Body of pancreas (tissue), 4 donors: ENCODE measurements around the gene MYO15B. TPM values are rescaled to one million over a fixed set of nuclear protein-coding genes. Genes with fewer than 3 reads are reported as not detected.

Experiments
- ATAC-seq: fragments of 150-250 bp; one replicate; pipeline ENCODE4 v1.9.1; 2016
- DNase-seq, 4 donors: peaks; one replicate each; pipeline ENCODE4 v3.0.0-alpha.2; 2019
- H3K27ac ChIP-seq, 4 donors: fragments of 200-600 bp; sonication (generic); 1 replicate in 3 of 4; 2 replicates in 1 of 4; pipeline versions ENCODE4 v1.5.1 to v1.6.1; 2016 to 2019; ENCODE audit warnings: mild to moderate bottlenecking in 1 of 4, mixed read lengths in 1 of 4, moderate library complexity in 1 of 4
- H3K27me3 ChIP-seq, 2 donors: fragments of 200-600 bp; sonication (generic); one replicate each; pipeline ENCODE4 v1.6.0; 2016; ENCODE audit warnings: mild to moderate bottlenecking in 1 of 2
- H3K36me3 ChIP-seq, 2 donors: fragments of 200-600 bp; sonication (generic); replicated peaks in 1 of 2; 2 replicates each; pipeline ENCODE4 v1.5.1; 2016; ENCODE audit warnings: low read depth in 2 of 2; ENCODE audit not compliant: insufficient read depth in 1 of 2
- H3K4me1 ChIP-seq: fragments of 200-600 bp; sonication (generic); one replicate; pipeline ENCODE4 v1.6.0; 2016
- H3K4me3 ChIP-seq, 2 donors: fragments of 200-600 bp; sonication (generic); 1 replicate in 1 of 2; 2 replicates in 1 of 2; pipeline ENCODE4 v1.5.1; 2016 to 2019
- H3K9me3 ChIP-seq, 3 donors: fragments of 200-600 bp; sonication (generic); 1 replicate in 2 of 3; 2 replicates in 1 of 3; pipeline ENCODE4 v1.5.1; 2016
- CTCF ChIP-seq, 7 experiments: fragments of 450-650 bp in 4 of 7; fragments of 200-600 bp in 3 of 7; sonication (generic) in 3 of 7; IDR thresholded peaks; one replicate each; pipeline ENCODE4 v1.5.1; 2016 to 2019; ENCODE audit warnings: antibody characterized with exemption in 7 of 7
- POLR2A ChIP-seq, 3 donors: fragments of 450-650 bp; IDR thresholded peaks; one replicate each; pipeline ENCODE4 v1.6.1; 2016; ENCODE audit warnings: antibody characterized with exemption in 3 of 3, mild to moderate bottlenecking in 2 of 3
- WGBS, 2 donors: methylation state at CpG; one replicate each; pipeline ENCODE4 v1.1.5; 2017; 5-methylcytosine and 5-hydroxymethylcytosine counted together
- intact Hi-C: fragments of 100-400 bp; cut with DNase I; formaldehyde crosslinking; loops from one replicate; pipeline ENCODE4 v1.15.1; 2023
- total RNA-seq, 2 donors: library from RNA; depleted of rRNA; stranded (reverse); fragments of >200 nt; gene quantifications; one replicate each; pipeline ENCODE4 v1.1.0, GENCODE V29; 2016

MYO15B gene
- total RNA-seq, 2 donors from 2014 or later: 61.2 to 183 TPM

DNA sequence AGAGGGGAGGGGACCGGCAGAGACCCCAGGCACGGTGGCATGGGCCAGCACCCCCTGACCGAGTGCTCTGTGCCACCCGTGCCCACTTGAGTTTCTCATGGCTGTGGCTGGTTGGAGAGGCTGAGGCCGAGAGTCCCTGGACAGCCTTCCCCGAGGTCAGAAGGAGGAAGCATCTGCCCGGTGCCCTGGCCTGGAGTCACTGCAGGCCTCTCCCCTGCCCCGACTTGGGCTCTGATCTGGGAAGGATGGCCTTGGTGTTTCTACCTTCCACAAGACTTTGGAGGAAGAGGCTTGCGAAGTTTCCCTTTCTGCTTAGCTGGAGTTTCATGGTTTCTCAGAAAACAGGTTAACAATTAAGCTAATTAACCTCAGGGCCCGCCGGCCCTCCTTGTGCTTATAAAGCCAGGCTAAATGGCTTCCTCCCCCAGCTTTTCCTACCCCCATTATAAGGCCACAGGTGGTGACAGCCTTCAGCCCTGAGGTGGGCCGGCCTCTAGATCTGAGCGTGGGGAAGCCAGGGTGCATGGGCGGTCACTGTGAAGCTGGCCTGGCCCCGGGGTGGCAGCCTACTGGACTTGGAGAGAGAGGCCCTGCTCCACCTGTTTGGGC lies 44.8 kb upstream of the MYO15B start:
- Histone ChIP-seq H3K4me3 (no peak overlapping the region), H3K4me1 (peaks cover 93% of the 10 kb centered on the region), H3K36me3 (no peaks in the 10 kb centered on the region), H3K27me3 (no peaks in the 10 kb centered on the region), H3K27ac (peak overlapping the region; percentile 50 to 79 (median 67)), H3K9me3 (no peaks in the 10 kb centered on the region)
- intact Hi-C loops: no loop called here
- DNase-seq: no peak
- TF ChIP-seq CTCF (IDR thresholded peaks at IDR 0.05) (no peak), POLR2A (IDR thresholded peaks at IDR 0.05) (no peak)
- peak; percentile 22 for ATAC-seq
- 56 to 65% methylated on average over 11 to 15 of the region's 15 CpGs for WGBS, 2 donors

DNA sequence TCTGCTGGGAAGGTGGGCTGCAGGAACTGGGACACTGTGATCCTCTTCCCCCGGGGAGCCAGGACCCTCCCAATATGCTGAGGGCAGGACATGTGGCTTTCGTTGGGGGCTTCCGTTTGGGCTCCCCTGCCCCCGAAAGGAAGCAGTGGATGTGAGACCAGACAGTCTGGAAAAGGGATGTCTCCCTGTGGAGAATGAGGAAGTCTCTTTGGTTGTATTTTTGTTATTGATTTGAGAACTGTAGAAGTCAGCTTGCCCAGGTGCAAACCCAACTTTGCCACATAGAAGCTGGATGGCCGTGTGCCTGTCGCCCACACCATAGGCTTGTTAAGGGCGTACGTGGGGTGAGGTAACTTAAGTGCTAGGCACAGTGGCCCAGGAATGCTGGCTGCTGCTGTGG lies 43.4 kb upstream of the MYO15B start:
- DNase-seq (no peak), ATAC-seq (no peak)
- 70 to 77% methylated on average over 5 to 8 of the region's 8 CpGs for WGBS, 2 donors
- intact Hi-C loops: no loop called here
- Histone ChIP-seq H3K4me1 (peaks cover 92% of the 10 kb centered on the region), H3K27me3 (no peaks in the 10 kb centered on the region), H3K36me3 (no peaks in the 10 kb centered on the region), H3K9me3 (no peaks in the 10 kb centered on the region), H3K4me3 (no peak overlapping the region), H3K27ac (peak overlapping the region in 3 of 4 donors; percentile 59 to 79 (median 75))
- TF ChIP-seq POLR2A (IDR thresholded peaks at IDR 0.05) (no peak), CTCF (IDR thresholded peaks at IDR 0.05) (no peak)

- ATAC-seq (no peak), DNase-seq (peak; percentile 43 to 67 (median 49))
- Histone ChIP-seq H3K36me3 (no peaks in the 10 kb centered on the region), H3K4me3 (no peak overlapping the region), H3K27me3 (no peaks in the 10 kb centered on the region), H3K27ac (peak overlapping the region in 3 of 4 donors; percentile 59 to 79 (median 75)), H3K9me3 (no peaks in the 10 kb centered on the region), H3K4me1 (peaks cover 92% of the 10 kb centered on the region)
- WGBS, 2 donors: 19 to 37% methylated on average over 8 to 13 of the region's 13 CpGs
- intact Hi-C loops: no loop called here
- no peak for TF ChIP-seq POLR2A (IDR thresholded peaks at IDR 0.05)
- TF ChIP-seq CTCF (IDR thresholded peaks at IDR 0.05): no peak
Observed at GRCh38 chr17:75546181-75546580, 41.4 kb upstream of the MYO15B start.

GRCh38 chr17:75547091-75547490 lies 40.5 kb upstream of the MYO15B start:
- H3K4me1 ChIP-seq: peaks cover 89% of the 10 kb centered on the region
- H3K36me3 ChIP-seq: no peaks in the 10 kb centered on the region
- ATAC-seq: no peak
- intact Hi-C loops: no loop called here
- H3K4me3 ChIP-seq: no peak overlapping the region
- H3K9me3 ChIP-seq: no peaks in the 10 kb centered on the region
- 60 to 61% methylated on average over 7 to 9 of the region's 9 CpGs for WGBS, 2 donors
- no peaks in the 10 kb centered on the region for H3K27me3 ChIP-seq
- H3K27ac ChIP-seq: peak overlapping the region in 3 of 4 donors; percentile 53 to 98 (median 75)
- no peak for TF ChIP-seq CTCF (IDR thresholded peaks at IDR 0.05)
- TF ChIP-seq POLR2A (IDR thresholded peaks at IDR 0.05): no peak
- peak in 1 of 4 donors; percentile 42 for DNase-seq

GRCh38 chr17:75548813-75549212 lies 38.8 kb upstream of the MYO15B start:
- Histone ChIP-seq H3K9me3 (no peaks in the 10 kb centered on the region), H3K4me1 (peaks cover 83% of the 10 kb centered on the region), H3K27ac (peak overlapping the region; percentile 97 to 100 (median 98)), H3K27me3 (no peaks in the 10 kb centered on the region), H3K36me3 (no peaks in the 10 kb centered on the region), H3K4me3 (no peak overlapping the region)
- DNase-seq (no peak), ATAC-seq (no peak)
- WGBS, 2 donors: 65 to 75% methylated on average over 4 to 5 of the region's 5 CpGs
- intact Hi-C loops: no loop called here
- no peak for TF ChIP-seq POLR2A (IDR thresholded peaks at IDR 0.05)
- TF ChIP-seq CTCF (IDR thresholded peaks at IDR 0.05): no peak
